GM23338 (cell line): ENCODE results near the gene R3HDM2. TPM values are rescaled to one million over a fixed set of nuclear protein-coding genes. Genes with fewer than 3 reads are reported as not detected.

ENCODE experiments used
- ATAC-seq: fragments of 200-7000 bp; cut with Tn5 transposase; 3 replicates; pipeline ENCODE4 v1.9.1; 2020
- DNase-seq: peaks from one replicate; pipeline ENCODE4 v3.0.0-alpha.2; 2015; ENCODE audit warnings: low spot score
- H2AFZ ChIP-seq: fragments of 200-600 bp; sonication (generic); 2 replicates; pipeline ENCODE4 v1.8.0; 2016; ENCODE audit warnings: antibody characterized with exemption, mild to moderate bottlenecking, moderate library complexity
- H3F3A ChIP-seq: fragments of 200-600 bp; sonication (generic); replicated peaks from 2 replicates; pipeline ENCODE4 v1.8.0; 2017; ENCODE audit warnings: antibody characterized with exemption, mixed run types, low read depth
- H3K27ac ChIP-seq: fragments of 200-600 bp; sonication (generic); 2 replicates; pipeline ENCODE4 v1.6.1; 2016; ENCODE audit warnings: low read depth
- H3K27me3 ChIP-seq: fragments of 200-600 bp; sonication (generic); 2 replicates; pipeline ENCODE4 v1.8.0; 2016; ENCODE audit warnings: mild to moderate bottlenecking, mixed run types, moderate library complexity; ENCODE audit not compliant: insufficient read depth
- H3K36me3 ChIP-seq: fragments of 200-600 bp; sonication (generic); 2 replicates; pipeline ENCODE4 v1.8.0; 2016; ENCODE audit warnings: mild to moderate bottlenecking; ENCODE audit not compliant: insufficient read depth
- H3K4me1 ChIP-seq: fragments of 200-600 bp; sonication (generic); 2 replicates; pipeline ENCODE4 v1.8.0; 2016; ENCODE audit warnings: mild to moderate bottlenecking, moderate library complexity; ENCODE audit not compliant: insufficient read depth
- H3K4me2 ChIP-seq: fragments of 200-600 bp; sonication (generic); 2 replicates; pipeline ENCODE4 v1.7.1; 2017; ENCODE audit warnings: mixed run types
- H3K4me3 ChIP-seq: fragments of 200-600 bp; sonication (generic); 2 replicates; pipeline ENCODE4 v1.6.1; 2016; ENCODE audit warnings: mixed run types
- H3K79me2 ChIP-seq: fragments of 200-600 bp; sonication (generic); replicated peaks from 2 replicates; pipeline ENCODE4 v1.8.0; 2017; ENCODE audit warnings: mild to moderate bottlenecking; ENCODE audit not compliant: insufficient read depth
- H3K9me2 ChIP-seq: fragments of 200-600 bp; sonication (generic); 2 replicates; pipeline ENCODE4 v1.8.0; 2017; ENCODE audit not compliant: insufficient read depth
- H4K20me1 ChIP-seq: fragments of 200-600 bp; sonication (generic); replicated peaks from 2 replicates; pipeline ENCODE4 v1.8.0; 2017; ENCODE audit warnings: mild to moderate bottlenecking; ENCODE audit not compliant: insufficient read depth
- H3K27ac Mint-ChIP-seq: 2 replicates; pipeline ENCODE4 v1.8.0; 2020; ENCODE audit warnings: inconsistent platforms, mild to moderate bottlenecking, moderate library complexity, mixed read lengths
- H3K27me3 Mint-ChIP-seq: 3 replicates; pipeline ENCODE4 v1.8.0; 2022; ENCODE audit warnings: low read depth, mild to moderate bottlenecking, moderate library complexity, mixed read lengths, inconsistent platforms; ENCODE audit not compliant: insufficient read depth, poor library complexity
- H3K36me3 Mint-ChIP-seq: 3 replicates; pipeline ENCODE4 v1.8.0; 2021; ENCODE audit warnings: low read depth, mild to moderate bottlenecking, inconsistent platforms, moderate library complexity, mixed read lengths
- H3K4me1 Mint-ChIP-seq: 3 replicates; pipeline ENCODE4 v1.8.0; 2020; ENCODE audit warnings: mild to moderate bottlenecking, inconsistent platforms, mixed read lengths
- H3K4me3 Mint-ChIP-seq: 3 replicates; pipeline ENCODE4 v1.8.0; 2021; ENCODE audit warnings: moderate library complexity, mild to moderate bottlenecking, inconsistent platforms, mixed read lengths
- H3K9me3 Mint-ChIP-seq: 3 replicates; pipeline ENCODE4 v1.8.0; 2020; ENCODE audit warnings: moderate library complexity, mild to moderate bottlenecking, inconsistent platforms, mixed read lengths
- CTCF ChIP-seq, 2 experiments: fragments of 200-600 bp in 1 of 2; sonication (generic) in 1 of 2; conservative IDR thresholded peaks; 2 replicates each; pipeline versions ENCODE4 v1.5.1 to v1.6.1; 2016 to 2017; ENCODE audit warnings: antibody characterized with exemption in 2 of 2, low read depth in 2 of 2, mild to moderate bottlenecking in 2 of 2, moderate library complexity in 1 of 2
- EZH2phosphoT487 ChIP-seq: fragments of 200-600 bp; sonication (generic); IDR thresholded peaks from one replicate; pipeline ENCODE4 v1.8.1; 2018; ENCODE audit warnings: antibody characterized with exemption; ENCODE audit not compliant: unreplicated experiment
- JUNB ChIP-seq: IDR thresholded peaks from one replicate; pipeline ENCODE4 v1.6.1; 2016; ENCODE audit warnings: antibody characterized with exemption; ENCODE audit not compliant: unreplicated experiment
- NANOG ChIP-seq: IDR thresholded peaks from 2 replicates; pipeline ENCODE4 v1.6.1; 2016; ENCODE audit warnings: antibody characterized with exemption, borderline replicate concordance
- POLR2AphosphoS5 ChIP-seq: IDR thresholded peaks from 2 replicates; pipeline ENCODE4 v1.6.1; 2016; ENCODE audit warnings: antibody characterized with exemption, low read depth
- REST ChIP-seq: IDR thresholded peaks from one replicate; pipeline ENCODE4 v1.6.1; 2018; ENCODE audit warnings: antibody characterized with exemption; ENCODE audit not compliant: unreplicated experiment
- STAT1 ChIP-seq: IDR thresholded peaks from one replicate; pipeline ENCODE4 v1.6.1; 2016; ENCODE audit warnings: antibody characterized with exemption; ENCODE audit not compliant: unreplicated experiment
- ZNF114 ChIP-seq: fragments of 250-450 bp; sonication (Bioruptor Pico); IDR thresholded peaks from 2 replicates; pipeline ENCODE4 v1.5.0; 2020; ENCODE audit warnings: mild to moderate bottlenecking, moderate library complexity
- ZNF331 ChIP-seq: fragments of 250-450 bp; sonication (Bioruptor Pico); IDR thresholded peaks from 2 replicates; pipeline ENCODE4 v1.5.0; 2020; ENCODE audit warnings: low read depth, mild to moderate bottlenecking, moderate library complexity
- polyA plus RNA-seq: library from polyadenylated mRNA; unstranded; fragments of >200 nt; fragmentation: Nextera tagmentation; extraction: Ambion mirVana; gene quantifications from 2 replicates; pipeline ENCODE4 v1.2.1, GENCODE V29; 2016
- total RNA-seq: library from RNA; depleted of rRNA; stranded (reverse); fragments of >200 nt; shearing (Covaris generic); gene quantifications from 2 replicates; pipeline ENCODE4 v1.2.3, GENCODE V29; 2014
- TF ChIP-seq, protein P1 (sequence below): IDR thresholded peaks from 2 replicates; pipeline ENCODE4 v1.6.1; 2016; ENCODE audit warnings: antibody characterized with exemption

The R3HDM2 gene
- total and polyA plus RNA-seq, 2 experiments from 2014 or later, result 9.6 to 19.6 TPM

DNA sequence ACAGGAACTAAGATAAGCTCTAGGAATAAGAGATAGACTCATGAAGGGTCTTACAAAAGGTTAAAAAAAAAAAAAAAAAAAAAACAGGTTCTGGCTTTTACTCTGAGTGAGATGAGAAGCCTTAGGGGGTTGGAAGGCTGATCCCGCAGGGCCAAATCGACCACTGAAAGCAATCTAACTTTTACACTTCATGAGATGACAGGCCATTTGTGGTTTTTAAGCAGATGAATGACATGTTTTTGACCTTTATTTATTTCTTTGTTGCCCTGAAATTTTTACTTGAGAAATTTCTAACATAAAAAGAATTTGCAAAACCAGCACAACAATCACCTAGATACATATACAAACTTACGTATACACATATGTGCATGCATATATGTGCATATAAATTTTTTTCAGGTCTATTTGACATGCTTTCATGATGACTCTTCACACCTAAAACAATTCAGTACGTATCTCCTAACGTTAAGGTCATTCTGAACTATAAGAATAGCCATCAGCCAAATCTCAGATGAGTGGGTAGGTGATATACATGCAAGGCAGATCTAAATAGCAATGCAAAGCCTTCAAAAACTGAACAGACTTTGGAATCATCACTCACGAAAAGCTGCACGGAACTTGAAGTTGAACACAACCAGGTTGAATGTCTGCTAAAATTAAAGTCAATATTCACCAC lies 87.0 kb downstream of the R3HDM2 start:
- no peak for ATAC-seq
- H3K9me3 Mint-ChIP-seq, result no peaks in the 10 kb centered on the region
- no peaks in the 10 kb centered on the region for H3K79me2 ChIP-seq
- peaks cover 25% of the 10 kb centered on the region for H3K4me1 ChIP-seq
- peaks cover 5% of the 10 kb centered on the region; the same call in 1 of the 3 replicates for H3K36me3 Mint-ChIP-seq
- no peaks in the 10 kb centered on the region for H3K27me3 ChIP-seq
- H3K27ac Mint-ChIP-seq, result no peak overlapping the region
- H3F3A ChIP-seq, result no peaks in the 10 kb centered on the region
- TF ChIP-seq ZNF331 (CRISPR knock-in tag) (no peak), CTCF (conservative IDR thresholded peaks at IDR 0.05; ENCODE audit: low read depth in 2 of 2) (no peak), NANOG (no peak), ZNF114 (CRISPR knock-in tag) (no peak), JUNB (no peak), POLR2AphosphoS5 (no peak), EZH2phosphoT487 (no peak), STAT1 (no peak), REST (no peak)
- TF ChIP-seq, protein P1, sequence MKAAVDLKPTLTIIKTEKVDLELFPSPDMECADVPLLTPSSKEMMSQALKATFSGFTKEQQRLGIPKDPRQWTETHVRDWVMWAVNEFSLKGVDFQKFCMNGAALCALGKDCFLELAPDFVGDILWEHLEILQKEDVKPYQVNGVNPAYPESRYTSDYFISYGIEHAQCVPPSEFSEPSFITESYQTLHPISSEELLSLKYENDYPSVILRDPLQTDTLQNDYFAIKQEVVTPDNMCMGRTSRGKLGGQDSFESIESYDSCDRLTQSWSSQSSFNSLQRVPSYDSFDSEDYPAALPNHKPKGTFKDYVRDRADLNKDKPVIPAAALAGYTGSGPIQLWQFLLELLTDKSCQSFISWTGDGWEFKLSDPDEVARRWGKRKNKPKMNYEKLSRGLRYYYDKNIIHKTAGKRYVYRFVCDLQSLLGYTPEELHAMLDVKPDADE, result no peak
- H3K36me3 ChIP-seq, result no peaks in the 10 kb centered on the region
- no peak overlapping the region for H3K4me3 Mint-ChIP-seq
- no peak overlapping the region for H2AFZ ChIP-seq
- H3K27ac ChIP-seq, result no peak overlapping the region
- no peaks in the 10 kb centered on the region; the same call in 1 of the 2 replicates for H4K20me1 ChIP-seq
- H3K4me1 Mint-ChIP-seq, result peaks cover 32% of the 10 kb centered on the region
- no peaks in the 10 kb centered on the region for H3K9me2 ChIP-seq
- H3K4me3 ChIP-seq, result no peak overlapping the region
- no peaks in the 10 kb centered on the region for H3K27me3 Mint-ChIP-seq
- no peak for DNase-seq
- no peak overlapping the region for H3K4me2 ChIP-seq
